ENCODE measurements around the gene DEXI. TPM values are rescaled to one million over a fixed set of nuclear protein-coding genes. Genes with fewer than 3 reads are reported as not detected.

The DEXI gene
- polyA plus RNA-seq (2013, experiment 1 of 2; ENCODE audit: insufficient read length) = 45.1 TPM
- polyA plus RNA-seq (2013, experiment 2 of 2; ENCODE audit: insufficient read length) = 42.6 TPM

DNA sequence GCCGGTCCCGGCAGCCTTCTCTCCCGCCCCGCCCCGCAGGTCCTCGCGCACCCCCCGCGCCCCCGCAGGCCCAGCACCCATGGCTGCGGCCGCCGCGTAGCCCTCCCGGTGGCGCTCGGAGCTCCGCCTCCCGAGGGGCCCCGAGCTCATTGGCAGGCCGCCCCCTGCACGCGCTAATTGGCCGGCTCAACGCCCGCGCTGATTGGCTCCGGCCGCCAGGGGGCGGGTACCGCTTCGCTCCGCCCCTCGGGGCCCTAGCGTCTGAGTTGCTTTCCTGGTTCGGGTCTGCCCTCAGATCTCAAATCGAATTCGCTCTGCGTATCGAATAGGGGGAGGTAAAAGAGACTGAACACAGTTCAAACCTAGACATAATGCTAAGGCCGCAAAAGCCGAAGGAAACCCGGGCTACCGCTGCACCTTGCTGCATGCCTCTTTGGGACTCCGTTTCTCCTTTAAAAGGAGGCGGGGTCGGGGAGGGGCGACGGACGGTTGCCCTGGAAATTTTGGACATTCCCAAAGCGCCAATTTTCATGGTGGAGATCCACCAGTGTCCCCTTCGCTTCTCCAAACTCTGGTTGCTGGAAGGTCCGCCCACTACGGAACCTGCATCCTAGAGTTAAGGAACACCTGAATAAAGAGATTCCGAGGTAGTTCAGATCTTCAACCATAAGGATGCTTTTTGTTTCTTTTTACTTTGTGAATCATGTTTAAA lies at the start of gene DEXI:
TSS of gene DEXI (minus strand) at position 117 of the 712 bp plus-strand sequence. CDS start 463 bp downstream, outside the sequence.
- DNase-seq = peak; percentile 89

DNA sequence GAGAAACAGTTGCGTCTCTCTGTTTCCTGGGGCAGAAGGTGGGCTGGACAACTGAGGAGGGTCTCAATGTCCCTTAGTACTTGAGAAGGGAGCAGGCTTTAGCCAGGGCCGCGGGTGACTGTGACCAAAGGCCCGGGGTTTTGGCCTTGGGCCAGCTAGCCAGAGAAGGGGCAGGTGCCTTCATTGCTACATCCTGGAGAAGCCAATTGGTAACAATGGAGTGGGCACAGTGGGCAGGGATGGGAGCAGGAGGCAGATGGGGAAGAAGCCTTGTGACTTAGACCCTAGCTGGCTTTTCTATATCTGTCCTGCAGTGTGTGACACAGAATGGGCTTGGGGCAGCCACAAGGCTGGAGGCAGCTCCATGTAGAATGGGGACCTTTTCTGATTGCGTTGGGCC lies 48.1 kb upstream of the DEXI start:
- DNase-seq = no peak

GRCh38 chr16:10989559-10989958 lies 47.3 kb upstream of the DEXI start:
- no peak for DNase-seq

DNA sequence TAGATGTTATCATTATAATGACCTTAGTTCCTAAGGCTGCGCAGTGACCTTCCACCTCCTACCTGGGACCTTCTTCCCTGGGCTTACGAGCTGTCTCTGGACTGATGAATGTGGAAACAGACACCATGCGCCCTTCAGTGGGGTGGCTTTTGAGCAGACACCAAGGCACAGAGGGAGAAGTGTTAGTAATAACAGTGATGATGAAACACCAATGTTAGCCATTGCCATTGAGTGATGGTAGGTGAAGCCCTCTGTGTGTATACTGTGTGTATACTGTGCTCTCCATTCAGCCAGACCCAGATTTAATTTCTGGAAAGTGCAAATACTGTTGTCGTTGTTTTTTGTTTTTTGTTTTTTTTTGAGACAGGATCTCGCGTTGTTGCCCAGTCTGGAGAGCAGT lies 46.6 kb upstream of the DEXI start:
- no peak for DNase-seq

DNA sequence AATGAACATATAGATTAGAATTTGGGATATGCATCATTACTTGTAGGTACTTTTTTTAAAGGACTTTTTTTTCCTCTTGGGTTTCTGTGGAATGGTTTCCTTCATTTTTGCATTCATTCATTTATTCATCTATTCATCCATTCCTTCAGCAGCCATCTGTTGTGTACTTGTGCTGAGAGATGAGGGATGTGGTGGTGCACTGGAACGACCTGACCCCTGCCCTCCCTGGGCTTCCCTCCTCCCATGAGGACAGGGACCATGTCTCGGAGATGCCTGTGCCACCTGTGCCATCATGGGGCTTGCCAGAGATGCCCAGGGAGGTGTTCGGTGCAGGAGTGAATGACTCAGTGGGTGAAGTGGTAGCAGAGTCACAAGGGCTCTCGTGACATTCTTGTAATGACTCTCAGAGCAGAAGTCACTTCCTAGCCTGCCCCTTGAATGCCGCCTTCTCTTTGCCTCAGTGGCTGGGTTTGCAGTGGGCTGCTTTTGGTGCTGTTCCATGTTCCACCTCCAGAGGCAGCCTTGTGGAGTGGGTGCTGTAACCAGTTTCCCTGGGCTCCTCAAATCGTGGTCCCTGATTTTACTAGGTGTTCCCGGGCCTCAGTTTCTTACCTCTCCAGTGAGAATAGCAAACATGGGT lies 46.0 kb upstream of the DEXI start:
- no peak for DNase-seq

- DNase-seq = no peak
Measured at GRCh38 chr16:10987361-10988163, 45.3 kb upstream of the DEXI start.

- no peak for DNase-seq
Measured at GRCh38 chr16:10984509-10984908, 42.2 kb upstream of the DEXI start.

DNA sequence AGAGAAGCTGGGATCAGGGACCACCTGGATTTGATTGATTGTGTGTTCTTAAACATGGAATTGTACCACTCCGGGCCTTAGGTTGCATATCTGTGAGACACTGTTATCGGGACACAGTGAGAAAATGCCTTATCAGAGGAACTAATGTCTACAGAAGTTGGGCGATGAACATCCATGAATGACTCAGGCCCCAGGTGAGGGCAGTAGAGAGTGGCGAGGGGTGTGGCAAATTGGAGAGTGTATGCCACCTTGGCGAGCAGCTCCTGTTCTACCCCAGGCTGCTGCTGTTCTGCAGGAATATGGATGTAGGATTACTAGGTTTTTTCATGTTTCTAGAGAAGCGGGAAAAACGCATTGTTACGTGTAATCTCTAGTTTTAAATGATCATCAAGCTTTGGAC lies 40.9 kb upstream of the DEXI start:
- DNase-seq = no peak

DNA sequence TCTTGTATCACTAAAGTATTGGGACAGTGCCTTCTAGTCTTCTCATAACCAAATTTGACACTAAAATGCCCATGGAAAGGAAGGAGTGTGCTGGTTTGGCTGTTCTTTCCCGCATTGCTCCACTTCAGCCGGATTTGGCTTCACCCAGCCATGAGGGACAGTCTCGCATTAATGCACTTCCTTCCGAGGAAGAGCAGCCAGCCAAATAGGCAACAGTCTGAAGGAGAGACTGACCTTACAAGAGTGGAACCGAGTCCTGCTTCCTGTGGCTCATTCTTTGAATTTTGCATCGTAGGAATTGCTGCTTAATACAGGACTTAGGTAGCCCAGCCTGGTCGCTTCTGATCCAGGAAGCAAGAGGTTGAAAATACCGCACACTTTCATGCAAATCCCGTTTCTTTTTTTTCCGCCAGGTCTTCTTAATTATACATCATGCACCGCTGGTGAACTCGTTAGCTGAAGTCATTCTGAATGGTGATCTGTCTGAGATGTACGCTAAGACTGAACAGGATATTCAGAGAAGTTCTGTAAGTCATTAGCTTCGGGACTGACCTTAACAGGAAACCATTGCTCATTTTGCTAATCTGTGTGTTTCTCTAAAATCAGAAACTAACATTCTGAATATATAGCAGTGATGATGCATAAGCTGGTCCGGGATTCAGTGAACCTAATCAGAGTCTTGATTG lies 40.3 kb upstream of the DEXI start:
- DNase-seq = no peak

DNA sequence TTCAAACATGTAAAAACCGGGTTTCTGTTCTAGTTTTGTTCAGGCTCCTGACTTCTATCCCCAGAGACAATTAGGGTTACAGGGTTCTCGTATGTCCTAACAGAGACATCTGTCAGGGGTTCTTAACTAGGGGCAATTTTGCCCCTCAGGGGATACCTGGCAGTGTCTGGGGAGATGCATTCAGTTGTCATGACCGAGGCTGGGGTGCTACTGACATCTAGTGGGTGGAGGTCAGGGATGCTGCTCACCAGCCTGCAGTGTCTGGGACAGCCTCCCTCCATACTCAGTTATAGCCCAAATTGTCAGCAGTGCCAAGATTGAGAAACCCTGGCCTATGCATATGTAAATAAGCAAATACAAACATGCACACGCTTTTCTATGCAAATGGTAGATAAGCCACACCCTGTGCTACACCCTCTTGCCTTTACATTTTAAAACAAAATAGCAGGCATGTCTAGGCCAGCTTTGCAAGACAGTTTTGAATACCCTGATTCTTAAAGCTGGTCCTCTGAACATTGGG lies 39.5 kb upstream of the DEXI start:
- peak; percentile 9 for DNase-seq

DNA sequence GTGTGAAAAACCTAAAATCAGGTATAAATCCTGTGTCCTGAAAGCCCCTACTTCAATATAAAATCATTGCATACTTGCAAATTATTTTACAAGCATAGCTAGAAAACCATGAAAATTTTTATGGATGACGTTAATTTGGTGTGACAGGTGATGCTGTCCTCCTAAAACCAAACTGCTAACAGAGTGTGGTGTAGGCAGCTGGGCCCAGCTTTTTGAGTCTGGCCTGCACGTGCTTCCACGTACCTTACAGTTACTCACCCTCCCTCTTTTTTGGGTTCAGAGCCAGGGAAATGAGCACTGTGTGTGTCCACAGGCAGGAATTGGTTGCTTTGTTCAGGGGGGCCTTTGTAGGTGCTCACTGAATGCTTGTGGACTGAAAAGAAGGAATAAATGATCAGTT lies 38.5 kb upstream of the DEXI start:
- DNase-seq = no peak

DNA sequence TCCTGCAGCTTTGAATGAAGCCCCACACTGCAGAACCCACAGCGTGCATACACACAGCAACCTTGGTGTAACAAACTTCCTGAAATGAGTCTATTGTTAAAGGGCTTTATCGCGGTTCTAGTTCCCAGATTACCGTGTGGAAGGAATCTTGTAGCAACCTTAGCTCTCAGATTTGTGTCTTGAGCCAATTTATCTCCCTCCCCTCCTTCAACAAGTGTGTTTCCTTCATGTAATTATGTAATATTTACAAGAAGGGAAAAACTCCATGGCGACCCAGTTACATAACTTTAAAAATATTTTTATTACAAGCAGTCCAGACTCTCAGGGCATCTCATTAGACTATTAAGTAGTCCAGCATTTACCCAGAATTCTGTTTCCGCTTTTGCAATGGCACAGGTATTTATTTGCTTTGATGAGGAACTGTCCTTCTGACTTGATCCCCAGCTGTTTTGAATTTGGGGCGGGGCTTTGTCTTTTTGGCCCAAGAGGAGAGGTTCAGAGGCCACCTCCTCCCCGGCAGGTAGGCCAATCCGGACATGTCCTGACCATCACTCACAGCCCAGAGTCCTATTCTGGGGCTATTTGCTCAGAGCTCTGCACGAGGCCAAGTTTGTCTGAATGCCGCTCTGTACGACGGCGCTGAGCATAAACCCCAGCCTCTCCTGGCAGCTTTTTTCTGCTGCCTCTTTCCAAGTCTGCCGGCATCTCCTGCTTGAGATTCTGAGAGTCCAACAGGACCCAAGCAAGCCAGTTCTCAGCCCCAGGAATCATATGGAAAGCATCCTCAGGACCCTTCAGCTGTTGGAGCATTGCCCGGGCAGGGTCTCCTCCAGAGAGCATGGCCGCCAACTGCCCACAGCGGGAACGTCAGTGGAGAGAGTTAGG lies 37.7 kb upstream of the DEXI start:
- no peak for DNase-seq

GRCh38 chr16:10978871-10979446 lies 36.7 kb upstream of the DEXI start:
- no peak for DNase-seq

DNA sequence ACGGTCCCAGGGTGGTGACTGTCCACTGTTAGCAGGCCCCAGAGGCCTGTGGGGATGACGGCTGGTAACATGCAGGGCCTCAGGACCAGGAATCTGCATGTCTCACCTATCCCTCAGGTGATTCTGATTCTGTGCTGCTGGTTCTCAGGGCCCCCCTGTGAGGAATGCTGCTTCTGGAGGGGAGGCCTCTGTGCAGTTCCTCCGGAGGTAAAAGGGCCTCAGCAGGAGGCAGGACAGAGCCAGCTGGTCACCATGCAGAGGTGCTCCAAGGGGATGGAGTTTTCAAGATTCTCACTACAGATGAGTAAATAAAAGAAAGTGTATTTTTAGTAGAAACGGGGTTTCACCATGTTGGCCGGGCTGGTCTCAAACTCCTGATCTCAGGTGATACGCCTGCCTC lies 35.9 kb upstream of the DEXI start:
- no peak for DNase-seq

- no peak for DNase-seq
Measured at GRCh38 chr16:10976634-10977033, 34.4 kb upstream of the DEXI start.

- DNase-seq = no peak
Measured at GRCh38 chr16:10972819-10973464, 30.7 kb upstream of the DEXI start.

DNA sequence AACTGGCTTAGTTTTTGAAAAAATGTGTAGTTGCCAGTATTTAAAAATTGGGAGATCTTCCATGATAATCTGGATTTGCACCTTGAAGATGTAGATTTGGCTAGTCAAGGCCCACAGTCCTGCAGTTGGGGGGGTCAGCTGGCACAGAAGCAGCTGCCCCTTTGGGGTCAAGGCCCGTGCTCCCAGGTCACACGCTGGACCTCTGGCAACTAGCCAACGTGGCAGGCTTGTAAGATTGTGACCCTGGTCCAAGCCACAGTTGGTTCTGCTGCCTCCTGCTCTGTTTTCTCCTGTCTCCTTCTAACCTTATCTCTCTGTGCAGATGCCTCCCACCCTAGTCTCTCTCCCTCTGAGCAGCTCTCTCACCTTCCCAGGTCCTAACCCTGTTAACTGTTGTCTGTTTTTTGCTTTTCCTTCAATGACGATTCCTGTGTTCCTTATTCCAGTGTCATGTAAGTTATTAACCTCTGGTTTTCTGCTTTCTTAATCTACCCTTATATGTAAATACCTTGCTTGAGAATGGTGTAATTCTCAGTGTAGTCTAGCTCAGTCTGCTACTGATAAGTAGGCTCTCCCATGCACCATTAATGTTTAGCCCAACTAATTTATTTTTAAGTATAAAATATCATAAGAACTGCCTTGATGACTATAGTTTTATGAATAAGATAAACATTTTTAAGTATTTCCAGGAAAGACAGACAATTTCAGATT lies 30.0 kb upstream of the DEXI start:
- DNase-seq = no peak

- DNase-seq = peak; percentile 88
Measured at GRCh38 chr16:10971560-10971961, 29.3 kb upstream of the DEXI start.

- no peak for DNase-seq
Measured at GRCh38 chr16:10970065-10970464, 27.8 kb upstream of the DEXI start.

DNA sequence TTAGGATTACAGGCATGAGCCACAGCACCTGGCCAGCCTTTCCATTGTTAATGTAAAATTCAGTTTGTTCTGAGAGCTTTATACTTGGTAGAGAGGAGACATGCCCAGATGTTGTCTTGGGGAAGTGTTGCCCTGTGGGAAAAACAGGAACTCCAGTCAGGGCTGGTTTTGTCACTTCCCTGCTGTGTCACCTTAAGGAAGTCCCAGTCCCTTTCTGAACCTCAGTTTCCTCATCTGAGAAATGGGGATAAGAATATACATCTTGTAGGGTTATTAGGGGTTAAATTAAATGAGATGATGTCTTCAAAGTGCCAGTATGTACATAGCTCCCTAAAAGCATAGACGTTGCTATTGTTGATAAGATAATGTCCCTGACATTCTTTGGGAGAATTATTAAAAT lies 27.3 kb upstream of the DEXI start:
- DNase-seq = no peak

Data from fibroblast of skin of back (primary cell).